PC-9 (cell line): ENCODE measurements around the gene F13A1.

Experiments used
- CTCF ChIP-seq: fragments of 200-600 bp; sonication (generic); conservative IDR thresholded peaks from 2 replicates; pipeline ENCODE4 v1.6.1; 2017; ENCODE audit warnings: mixed run types, antibody characterized with exemption, mild to moderate bottlenecking, moderate library complexity
- EZH2 ChIP-seq: fragments of 200-600 bp; sonication (generic); IDR thresholded peaks from 2 replicates; pipeline ENCODE4 v1.8.0; 2017; ENCODE audit warnings: antibody characterized with exemption, low read depth

- TF ChIP-seq CTCF (no peak), EZH2 (no peak)
Measured at GRCh38 chr6:6330407-6330806, 9.9 kb upstream of the F13A1 start.
